Parathyroid adenoma (tissue), 2 donors: ENCODE data around the gene ERVH48-1.
"Not testable (repeated sequence)": the region's sequence is repeated elsewhere in the genome, so short reads cannot be mapped to it uniquely, and the experiment has no call there.

Experiments
- H2AFZ ChIP-seq: fragments of 300-600 bp; sonication (generic); one replicate; pipeline ENCODE4 v1.7.0; 2017; ENCODE audit warnings: antibody characterized with exemption, mild to moderate bottlenecking
- H3K27ac ChIP-seq: fragments of 300-600 bp; sonication (generic); one replicate; pipeline ENCODE4 v1.7.0; 2017
- H3K27me3 ChIP-seq: fragments of 300-600 bp; sonication (generic); one replicate; pipeline ENCODE4 v1.7.0; 2017; ENCODE audit warnings: low read length; ENCODE audit not compliant: control insufficient read depth, insufficient read depth
- H3K36me3 ChIP-seq: fragments of 300-600 bp; sonication (generic); one replicate; pipeline ENCODE4 v1.7.0; 2017; ENCODE audit warnings: low read length; ENCODE audit not compliant: control insufficient read depth, insufficient read depth
- H3K4me1 ChIP-seq: fragments of 300-600 bp; sonication (generic); one replicate; pipeline ENCODE4 v1.7.0; 2017; ENCODE audit warnings: control low read depth
- H3K4me2 ChIP-seq: fragments of 300-600 bp; sonication (generic); one replicate; pipeline ENCODE4 v1.7.0; 2017; ENCODE audit warnings: low read length
- H3K4me3 ChIP-seq: fragments of 300-600 bp; sonication (generic); one replicate; pipeline ENCODE4 v1.7.0; 2017; ENCODE audit warnings: low read depth, low read length
- H3K79me2 ChIP-seq: fragments of 300-600 bp; sonication (generic); one replicate; pipeline ENCODE4 v1.7.0; 2017; ENCODE audit warnings: control low read depth
- H3K9ac ChIP-seq: fragments of 300-600 bp; sonication (generic); one replicate; pipeline ENCODE4 v1.7.0; 2017; ENCODE audit warnings: mild to moderate bottlenecking
- H3K9me3 ChIP-seq: fragments of 300-600 bp; sonication (generic); one replicate; pipeline ENCODE4 v1.7.0; 2017; ENCODE audit warnings: low read length; ENCODE audit not compliant: control insufficient read depth
- CTCF ChIP-seq: fragments of 300-600 bp; sonication (generic); IDR thresholded peaks from one replicate; pipeline ENCODE4 v1.7.0; 2017; ENCODE audit warnings: antibody characterized with exemption, mild to moderate bottlenecking
- donor health status: primary hyperparathyroidism.

Gene ERVH48-1

GRCh38 chr21:42913476-42913875 lies 12.0 kb downstream of the ERVH48-1 start:
- no peaks in the 10 kb centered on the region for H3K27me3 ChIP-seq
- no peak overlapping the region for H3K4me3 ChIP-seq
- no peak for TF ChIP-seq CTCF
- no peak overlapping the region for H2AFZ ChIP-seq
- H3K9ac ChIP-seq = no peak overlapping the region
- H3K79me2 ChIP-seq = no peaks in the 10 kb centered on the region
- H3K27ac ChIP-seq = no peak overlapping the region
- H3K4me2 ChIP-seq = no peak overlapping the region
- no peaks in the 10 kb centered on the region for H3K4me1 ChIP-seq
- no peaks in the 10 kb centered on the region for H3K9me3 ChIP-seq
- H3K36me3 ChIP-seq = no peaks in the 10 kb centered on the region

GRCh38 chr21:42911920-42912319 lies 13.5 kb downstream of the ERVH48-1 start:
- H3K36me3 ChIP-seq, H3K9me3 ChIP-seq, H3K27ac ChIP-seq, H3K79me2 ChIP-seq, H3K9ac ChIP-seq, H3K27me3 ChIP-seq, H3K4me2 ChIP-seq, H3K4me3 ChIP-seq, H2AFZ ChIP-seq, H3K4me1 ChIP-seq: not testable (repeated sequence)

DNA sequence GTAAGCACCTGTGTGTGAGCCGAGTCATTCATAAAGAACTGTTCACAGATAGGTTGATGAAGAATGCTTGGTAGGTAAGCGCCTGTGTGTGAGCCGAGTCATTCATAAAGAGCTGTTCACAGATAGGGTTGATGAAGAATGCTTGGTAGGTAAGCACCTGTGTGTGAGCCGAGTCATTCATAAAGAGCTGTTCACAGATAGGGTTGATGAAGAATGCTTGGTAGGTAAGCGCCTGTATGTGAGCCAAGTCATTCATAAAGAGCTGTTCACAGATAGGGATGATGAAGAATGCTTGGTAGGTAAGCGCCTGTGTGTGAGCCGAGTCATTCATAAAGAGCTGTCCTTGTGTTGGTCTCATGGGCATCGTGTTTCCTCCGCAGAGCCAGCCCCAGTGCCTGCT lies 16.9 kb downstream of the ERVH48-1 start:
- H3K4me3 ChIP-seq, H3K4me2 ChIP-seq, H3K27ac ChIP-seq, H3K79me2 ChIP-seq, H3K36me3 ChIP-seq, H3K9me3 ChIP-seq, H3K4me1 ChIP-seq, H3K9ac ChIP-seq, H2AFZ ChIP-seq, H3K27me3 ChIP-seq: not testable (repeated sequence)

DNA sequence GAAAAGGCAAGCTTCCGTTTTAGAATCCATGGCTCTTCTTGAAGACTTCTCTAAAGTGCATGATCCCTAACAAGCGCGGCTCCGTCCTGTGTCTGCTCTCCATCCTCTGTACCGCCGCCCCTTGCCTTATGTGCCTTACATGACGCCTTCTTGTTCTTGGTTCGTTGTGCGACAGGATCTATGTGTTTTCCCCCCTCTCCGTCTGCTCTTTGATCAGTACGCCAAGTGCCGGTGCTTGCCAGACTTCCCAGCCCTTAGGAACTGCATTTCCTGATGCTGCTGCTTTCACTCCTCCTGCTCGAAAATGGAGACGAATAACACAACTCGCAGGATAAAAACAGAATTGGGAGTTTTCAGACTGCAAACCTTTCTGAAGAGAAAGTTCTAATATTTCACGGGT lies 19.2 kb downstream of the ERVH48-1 start:
- Histone ChIP-seq H2AFZ (no peak overlapping the region), H3K9me3 (no peaks in the 10 kb centered on the region), H3K9ac (no peak overlapping the region), H3K27ac (no peak overlapping the region), H3K36me3 (no peaks in the 10 kb centered on the region), H3K79me2 (peaks cover 2% of the 10 kb centered on the region), H3K4me1 (no peaks in the 10 kb centered on the region), H3K4me3 (no peak overlapping the region), H3K4me2 (no peak overlapping the region), H3K27me3 (no peaks in the 10 kb centered on the region)
- TF ChIP-seq CTCF = no peak

GRCh38 chr21:42905195-42905594 lies 20.2 kb downstream of the ERVH48-1 start:
- Histone ChIP-seq H3K4me2 (no peak overlapping the region), H3K36me3 (no peaks in the 10 kb centered on the region), H3K4me3 (no peak overlapping the region), H3K9ac (no peak overlapping the region), H3K9me3 (no peaks in the 10 kb centered on the region), H3K79me2 (peaks cover 7% of the 10 kb centered on the region), H3K4me1 (no peaks in the 10 kb centered on the region), H3K27me3 (no peaks in the 10 kb centered on the region), H3K27ac (no peak overlapping the region), H2AFZ (no peak overlapping the region)
- TF ChIP-seq CTCF = no peak

- Histone ChIP-seq H3K27me3 (no peaks in the 10 kb centered on the region), H3K79me2 (peaks cover 12% of the 10 kb centered on the region)
Observed at GRCh38 chr21:42903817-42904216, 21.6 kb downstream of the ERVH48-1 start.

More at GRCh38 chr21:42903817-42904216, 21.6 kb downstream of the ERVH48-1 start:
- Histone ChIP-seq H3K4me2 (no peak overlapping the region), H2AFZ (no peak overlapping the region), H3K9ac (no peak overlapping the region), H3K36me3 (no peaks in the 10 kb centered on the region), H3K4me1 (no peaks in the 10 kb centered on the region), H3K4me3 (no peak overlapping the region), H3K27ac (no peak overlapping the region), H3K9me3 (no peaks in the 10 kb centered on the region)
- TF ChIP-seq CTCF = no peak
